Measurements from ENCODE around the gene PALM3.
A peak's percentile ranks its signal among the peaks of the same experiment; 100 is the strongest.

Gene PALM3

GRCh38 chr19:14085309-14085995 is 23.6 kb upstream of the PALM3 start, which contains the start of gene C19orf67:
TSS of gene C19orf67 (minus strand) at chr19:14085783. CDS start at chr19:14085627, 156 bp downstream.
- no peak for TF ChIP-seq JUND (IDR thresholded peaks at IDR 0.05; ENCODE audit: low read depth)
- no peak for DNase-seq (ENCODE audit: low read depth in 1 of 2, low spot score in 1 of 2)
- in situ Hi-C loops (cut with HindIII; ENCODE audit: low pct_unique_long_range_greater_than_20kb, low sequenced_read_pairs): no loop called here

GRCh38 chr19:14082675-14082960 is 20.7 kb upstream of the PALM3 start:
- TF ChIP-seq JUND (IDR thresholded peaks at IDR 0.05; ENCODE audit: low read depth): no peak
- DNase-seq (ENCODE audit: low read depth in 1 of 2, low spot score in 1 of 2): no peak
- in situ Hi-C loops (cut with HindIII; ENCODE audit: low pct_unique_long_range_greater_than_20kb, low sequenced_read_pairs): no loop called here

- DNase-seq (ENCODE audit: low read depth in 1 of 2, low spot score in 1 of 2): no peak
- TF ChIP-seq JUND (IDR thresholded peaks at IDR 0.05; ENCODE audit: low read depth): no peak
- in situ Hi-C loops (cut with HindIII; ENCODE audit: low pct_unique_long_range_greater_than_20kb, low sequenced_read_pairs): no loop called here
Observed at GRCh38 chr19:14081797-14082674, 20.2 kb upstream of the PALM3 start.

- DNase-seq (ENCODE audit: low read depth in 1 of 2, low spot score in 1 of 2): peak; percentile 93 to 98
- in situ Hi-C loops (cut with HindIII; ENCODE audit: low pct_unique_long_range_greater_than_20kb, low sequenced_read_pairs): no loop called here
- no peak for TF ChIP-seq JUND (IDR thresholded peaks at IDR 0.05; ENCODE audit: low read depth)
Observed at GRCh38 chr19:14080887-14081796, 19.3 kb upstream of the PALM3 start.

GRCh38 chr19:14078411-14078810 is 16.5 kb upstream of the PALM3 start:
- DNase-seq (ENCODE audit: low read depth in 1 of 2, low spot score in 1 of 2): no peak
- in situ Hi-C loops (cut with HindIII; ENCODE audit: low pct_unique_long_range_greater_than_20kb, low sequenced_read_pairs): no loop called here
- no peak for TF ChIP-seq JUND (IDR thresholded peaks at IDR 0.05; ENCODE audit: low read depth)

- no peak for TF ChIP-seq JUND (IDR thresholded peaks at IDR 0.05; ENCODE audit: low read depth)
- in situ Hi-C loops (cut with HindIII; ENCODE audit: low pct_unique_long_range_greater_than_20kb, low sequenced_read_pairs): no loop called here
- no peak for DNase-seq (ENCODE audit: low read depth in 1 of 2, low spot score in 1 of 2)
Observed at GRCh38 chr19:14073925-14074838, 12.3 kb upstream of the PALM3 start.

GRCh38 chr19:14073261-14073924 is 11.5 kb upstream of the PALM3 start:
- in situ Hi-C loops (cut with HindIII; ENCODE audit: low pct_unique_long_range_greater_than_20kb, low sequenced_read_pairs): no loop called here
- TF ChIP-seq JUND (IDR thresholded peaks at IDR 0.05; ENCODE audit: low read depth): no peak
- peak; percentile 72 to 76 for DNase-seq (ENCODE audit: low read depth in 1 of 2, low spot score in 1 of 2)

- in situ Hi-C loops (cut with HindIII; ENCODE audit: low pct_unique_long_range_greater_than_20kb, low sequenced_read_pairs): no loop called here
- no peak for TF ChIP-seq JUND (IDR thresholded peaks at IDR 0.05; ENCODE audit: low read depth)
- DNase-seq (ENCODE audit: low read depth in 1 of 2, low spot score in 1 of 2): peak in 1 of 2 experiments; percentile 30
Observed at GRCh38 chr19:14072535-14073260, 10.8 kb upstream of the PALM3 start, which contains the start of gene MISP3. TSS of gene MISP3 (plus strand) at chr19:14072786. CDS start at chr19:14073310, 524 bp downstream.

GRCh38 chr19:14070268-14071050 is 8.6 kb upstream of the PALM3 start:
- TF ChIP-seq JUND (IDR thresholded peaks at IDR 0.05; ENCODE audit: low read depth): no peak
- in situ Hi-C loops (cut with HindIII; ENCODE audit: low pct_unique_long_range_greater_than_20kb, low sequenced_read_pairs): no loop called here
- no peak for DNase-seq (ENCODE audit: low read depth in 1 of 2, low spot score in 1 of 2)

GRCh38 chr19:14066134-14066533 is 4.3 kb upstream of the PALM3 start:
- in situ Hi-C loops (cut with HindIII; ENCODE audit: low pct_unique_long_range_greater_than_20kb, low sequenced_read_pairs): no loop called here
- TF ChIP-seq JUND (IDR thresholded peaks at IDR 0.05; ENCODE audit: low read depth): no peak
- no peak for DNase-seq (ENCODE audit: low read depth in 1 of 2, low spot score in 1 of 2)

Data from T47D (cell line).